GM12891 (cell line): ENCODE measurements around the gene CORO2B.

ENCODE experiments used
- DNase-seq: peaks from one replicate; pipeline ENCODE4 v3.0.0; 2011; ENCODE audit warnings: low spot score; ENCODE audit not compliant: insufficient read length
- FAIRE-seq: peaks from 2 replicates; lab custom pipeline; 2011; peaks lifted over from hg19 to GRCh38; lab: Jason Lieb, UNC
- PAX5 ChIP-seq: IDR thresholded peaks from 2 replicates; pipeline ENCODE4 v1.6.1; 2011; ENCODE audit warnings: low read length, moderate library complexity, mild to moderate bottlenecking; ENCODE audit not compliant: insufficient read depth, severe bottlenecking
- POLR2A ChIP-seq: IDR thresholded peaks from 2 replicates; pipeline ENCODE4 v1.6.1; 2011; ENCODE audit warnings: low read depth, low read length, control low read depth
- POLR2AphosphoS5 ChIP-seq: IDR thresholded peaks from 2 replicates; pipeline ENCODE4 v1.6.1; 2011; ENCODE audit warnings: low read depth, low read length, control low read depth
- POU2F2 ChIP-seq: IDR thresholded peaks from 2 replicates; pipeline ENCODE4 v1.6.1; 2011; ENCODE audit warnings: low read depth, mild to moderate bottlenecking, control low read depth, low read length, moderate library complexity
- SPI1 ChIP-seq: IDR thresholded peaks from 2 replicates; pipeline ENCODE4 v1.6.1; 2011; ENCODE audit warnings: low read depth, low read length, control low read depth
- TAF1 ChIP-seq: IDR thresholded peaks from 2 replicates; pipeline ENCODE4 v1.6.1; 2011; ENCODE audit warnings: low read depth, low read length, control low read depth

CORO2B gene

GRCh38 chr15:68710536-68710935 is 131.7 kb downstream of the CORO2B start:
- no peak for DNase-seq
- FAIRE-seq: no peak
- TF ChIP-seq POLR2AphosphoS5: no peak
- no peak for TF ChIP-seq SPI1
- no peak for TF ChIP-seq TAF1
- no peak for TF ChIP-seq POU2F2
- TF ChIP-seq PAX5: no peak

DNA sequence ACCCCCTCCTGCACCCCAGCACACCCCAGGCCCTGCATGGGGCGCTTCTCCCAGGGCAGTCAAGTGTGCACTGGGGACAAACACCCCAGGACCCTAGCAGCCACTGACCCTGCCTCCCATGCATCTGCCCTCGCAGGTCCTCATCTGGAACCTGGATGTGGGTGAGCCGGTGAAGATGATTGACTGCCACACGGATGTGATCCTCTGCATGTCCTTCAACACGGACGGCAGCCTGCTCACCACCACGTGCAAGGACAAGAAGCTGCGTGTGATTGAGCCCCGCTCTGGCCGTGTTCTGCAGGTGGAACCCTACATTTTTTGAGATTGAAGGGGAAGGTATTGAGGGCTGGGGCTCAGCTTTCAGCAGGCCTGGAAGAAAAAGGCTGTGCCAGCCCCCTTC is 132.6 kb downstream of the CORO2B start:
- no peak for TF ChIP-seq POLR2A
- TF ChIP-seq PAX5: no peak
- no peak for TF ChIP-seq POU2F2
- DNase-seq (no peak), FAIRE-seq (no peak)

- FAIRE-seq (no peak), DNase-seq (no peak)
- TF ChIP-seq POU2F2 (no peak), POLR2AphosphoS5 (no peak), SPI1 (no peak), POLR2A (no peak), PAX5 (no peak), TAF1 (no peak)
Observed at GRCh38 chr15:68712886-68713285, 134.1 kb downstream of the CORO2B start.

GRCh38 chr15:68713874-68714273 is 135.1 kb downstream of the CORO2B start:
- DNase-seq (no peak), FAIRE-seq (no peak)
- TF ChIP-seq SPI1 (no peak), PAX5 (no peak), TAF1 (no peak), POLR2A (no peak), POLR2AphosphoS5 (no peak), POU2F2 (no peak)

- FAIRE-seq: no peak
- DNase-seq: no peak
Observed at GRCh38 chr15:68715111-68715510, 136.3 kb downstream of the CORO2B start.

DNA sequence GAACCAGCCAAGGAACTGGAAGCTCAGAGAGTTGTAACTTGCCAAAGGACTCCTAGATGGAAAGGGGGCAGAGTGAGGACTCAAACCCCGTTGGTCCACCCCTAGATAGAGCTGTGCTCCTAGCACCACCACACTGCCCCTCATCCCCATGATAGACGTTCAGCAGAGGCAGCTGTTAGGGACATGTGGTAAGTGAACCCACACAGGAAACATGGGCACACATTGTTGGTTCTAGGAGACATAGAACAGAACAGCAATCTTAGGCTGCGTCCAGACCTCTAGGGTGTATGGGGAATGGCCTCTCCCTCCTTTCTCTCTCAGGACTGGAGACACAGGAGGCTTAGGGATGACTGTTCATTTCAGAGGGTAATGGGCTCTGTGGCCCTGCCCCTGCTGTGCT is 139.2 kb downstream of the CORO2B start:
- no peak for DNase-seq
- no peak for TF ChIP-seq SPI1
- no peak for TF ChIP-seq POU2F2
- no peak for TF ChIP-seq POLR2A
- no peak for TF ChIP-seq TAF1
- no peak for TF ChIP-seq PAX5
- TF ChIP-seq POLR2AphosphoS5: no peak
- no peak for FAIRE-seq

More at GRCh38 chr15:68715111-68715510, 136.3 kb downstream of the CORO2B start:
- TF ChIP-seq TAF1 (no peak), POLR2A (no peak), SPI1 (no peak), POU2F2 (no peak), PAX5 (no peak), POLR2AphosphoS5 (no peak)

DNA sequence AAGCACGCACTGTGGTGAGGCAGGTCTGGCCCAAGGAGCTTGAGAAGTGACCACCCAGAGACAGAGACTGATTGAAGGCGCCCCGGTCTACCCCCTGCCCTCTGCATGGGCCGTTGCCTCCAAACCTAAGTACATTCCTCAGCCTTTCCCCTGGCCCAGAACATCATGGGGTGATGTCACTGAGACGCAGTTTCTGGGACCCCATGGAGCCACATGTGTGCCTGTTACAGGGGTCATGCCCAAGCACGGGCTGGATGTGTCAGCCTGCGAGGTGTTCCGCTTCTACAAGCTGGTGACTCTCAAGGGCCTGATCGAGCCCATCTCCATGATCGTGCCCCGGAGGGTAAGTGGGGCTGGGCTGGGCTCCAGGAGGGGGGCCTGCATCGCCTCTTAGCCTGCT is 139.7 kb downstream of the CORO2B start:
- no peak for TF ChIP-seq POLR2A
- no peak for TF ChIP-seq PAX5
- TF ChIP-seq POU2F2: no peak
- TF ChIP-seq SPI1: no peak
- no peak for TF ChIP-seq TAF1
- no peak for TF ChIP-seq POLR2AphosphoS5
- no peak for DNase-seq
- FAIRE-seq: no peak

GRCh38 chr15:68719051-68719450 is 140.3 kb downstream of the CORO2B start:
- no peak for TF ChIP-seq TAF1
- no peak for TF ChIP-seq POLR2A
- TF ChIP-seq PAX5: no peak
- no peak for DNase-seq

DNA sequence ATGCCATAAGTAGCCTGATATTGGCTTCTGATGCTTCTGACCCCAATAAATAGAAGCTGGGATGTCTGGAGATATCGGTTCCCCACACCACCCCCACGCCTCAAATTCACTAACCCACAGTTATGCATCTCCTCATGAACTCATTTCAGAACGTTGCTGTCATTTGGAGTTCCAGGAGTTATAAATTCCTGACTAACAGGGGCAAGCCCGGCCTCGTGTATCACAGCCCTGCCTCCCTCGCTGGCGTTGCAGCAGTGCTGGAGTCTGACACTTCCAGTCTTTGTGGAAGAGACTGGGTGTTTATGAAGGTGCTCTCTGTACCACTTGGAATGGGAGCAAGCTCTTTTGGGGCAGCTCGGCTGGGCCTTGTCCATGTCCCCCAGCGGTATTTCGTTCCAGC is 140.9 kb downstream of the CORO2B start:
- FAIRE-seq (no peak), DNase-seq (no peak)
- no peak for TF ChIP-seq PAX5
- no peak for TF ChIP-seq POLR2AphosphoS5
- TF ChIP-seq POLR2A: no peak
- TF ChIP-seq POU2F2: no peak
- no peak for TF ChIP-seq TAF1

More at GRCh38 chr15:68719051-68719450, 140.3 kb downstream of the CORO2B start:
- FAIRE-seq: no peak

GRCh38 chr15:68721886-68722285 is 143.1 kb downstream of the CORO2B start:
- no peak for FAIRE-seq
- TF ChIP-seq TAF1: no peak
- DNase-seq: no peak

- TF ChIP-seq POLR2AphosphoS5 (no peak), TAF1 (no peak), SPI1 (no peak)
Observed at GRCh38 chr15:68725736-68726135, 146.9 kb downstream of the CORO2B start.

More at GRCh38 chr15:68725736-68726135, 146.9 kb downstream of the CORO2B start:
- DNase-seq (no peak), FAIRE-seq (no peak)
